HG03460 (cell line): ENCODE measurements around the gene GDI2.
"Not testable (repeated sequence)": the region's sequence is repeated elsewhere in the genome, so short reads cannot be mapped to it uniquely, and the experiment has no call there.

Experiments
- ATAC-seq: cut with Tn5 transposase; IDR thresholded peaks from one replicate; pipeline ENCODE4 v1.9.1; 2021; ENCODE audit not compliant: unreplicated experiment

The GDI2 gene

DNA sequence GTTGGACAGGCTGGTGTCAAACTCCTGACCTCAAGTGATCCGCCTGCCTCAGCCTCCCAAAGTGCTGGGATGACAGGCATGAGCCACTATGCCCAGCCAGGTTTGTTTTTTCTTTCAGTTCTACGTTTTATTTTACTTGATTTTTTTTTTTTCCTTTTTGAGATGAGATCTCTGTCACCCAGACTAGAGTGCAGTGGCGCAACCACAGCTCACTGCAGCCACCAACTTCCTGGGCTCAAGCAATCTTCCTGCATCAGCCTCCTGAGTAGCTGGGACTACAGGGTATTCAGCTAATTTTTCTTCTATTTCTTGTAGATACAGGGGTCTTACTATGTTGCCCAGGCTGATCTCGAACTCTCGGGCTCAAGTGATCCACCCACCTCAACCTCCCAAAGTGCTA, 24.3 kb downstream of the GDI2 start:
- ATAC-seq, result no peak

DNA sequence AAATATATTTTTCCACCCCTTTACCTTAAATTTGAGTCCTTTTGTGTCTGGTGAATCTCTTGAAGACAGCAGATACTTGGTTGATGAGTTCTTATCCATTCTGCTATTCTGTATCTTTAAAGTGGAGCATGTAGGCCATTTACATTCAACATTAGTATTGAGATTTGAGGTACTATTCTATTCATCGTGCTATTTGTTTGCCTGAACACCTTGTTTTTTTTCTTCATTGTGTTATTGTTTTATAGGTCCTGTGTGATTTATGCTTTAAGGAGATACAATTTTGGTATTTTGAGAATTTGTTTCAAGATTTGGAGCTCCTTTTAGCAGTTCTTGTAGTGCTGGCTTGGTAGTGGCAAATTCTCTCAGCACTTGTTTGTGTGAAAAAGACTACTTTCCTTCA, 29.9 kb downstream of the GDI2 start:
- ATAC-seq, result no peak

DNA sequence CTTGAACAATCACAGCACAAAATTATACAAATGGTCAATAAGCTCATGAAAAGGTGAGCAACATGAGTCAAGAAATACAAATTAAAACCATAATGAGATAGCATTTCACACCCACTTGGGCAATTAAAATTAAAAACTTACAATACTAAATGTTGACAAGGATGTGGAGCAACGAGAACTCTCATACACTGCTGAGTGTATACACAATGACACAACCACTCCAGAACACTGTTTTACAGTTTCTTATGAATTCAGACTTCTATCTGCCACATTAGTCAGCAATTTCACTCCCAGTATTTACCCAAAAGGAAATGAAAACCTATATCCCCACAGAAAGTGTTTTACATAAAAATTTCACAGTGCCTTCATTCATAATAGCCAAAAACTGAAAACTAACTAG, 31.1 kb downstream of the GDI2 start:
- ATAC-seq, result no peak

DNA sequence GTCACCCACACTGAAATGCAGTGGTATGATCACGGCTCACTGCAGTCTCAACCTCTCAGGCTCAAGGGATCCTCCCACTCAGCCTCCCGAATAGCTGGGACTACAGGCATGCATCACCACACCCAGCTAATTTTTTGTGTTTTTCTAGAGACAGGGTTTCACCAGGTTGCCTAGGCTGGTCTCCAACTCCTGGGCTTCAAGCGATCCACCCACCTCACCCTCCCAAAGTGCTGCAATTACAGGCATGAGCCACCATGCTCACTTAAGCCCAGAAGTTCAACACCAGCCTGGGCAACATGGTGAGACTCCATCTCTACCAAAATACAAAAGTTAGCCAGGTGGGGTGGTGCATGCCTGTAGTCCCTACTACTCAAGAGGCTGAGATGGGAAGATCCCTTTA, 33.5 kb downstream of the GDI2 start:
- no peak for ATAC-seq

DNA sequence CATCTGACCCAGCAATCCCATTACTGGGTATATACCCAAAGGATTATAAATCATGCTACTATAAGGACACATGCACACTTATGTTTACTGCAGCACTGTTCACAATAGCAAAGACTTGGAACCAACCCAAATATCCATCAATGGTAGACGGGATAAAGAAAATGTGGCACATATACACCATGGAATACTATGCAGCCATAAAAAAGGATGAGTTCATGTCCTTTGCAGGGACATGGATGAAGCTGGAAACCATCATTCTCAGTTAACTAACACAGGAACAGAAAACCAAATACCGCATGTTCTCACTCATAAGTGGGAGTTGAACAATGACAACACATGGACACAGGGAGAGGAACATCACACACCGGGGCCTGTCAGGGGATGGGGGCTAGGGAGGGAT, 35.5 kb downstream of the GDI2 start:
- ATAC-seq, result not testable (repeated sequence)

DNA sequence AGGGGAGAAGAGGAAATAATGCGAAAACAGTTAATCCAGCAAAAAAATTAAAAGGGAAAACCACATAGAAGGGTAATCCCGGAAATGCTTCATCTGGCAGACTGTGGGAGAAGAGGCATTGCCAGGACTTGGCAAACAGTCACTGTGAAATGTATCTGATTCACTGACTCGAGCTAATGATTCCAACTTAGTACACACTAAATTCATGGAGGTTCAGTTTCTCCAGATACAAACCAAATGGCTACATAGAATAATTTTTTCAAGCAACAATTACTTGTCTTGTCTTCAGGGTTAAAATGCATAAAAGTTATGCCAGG, 36.4 kb downstream of the GDI2 start:
- no peak for ATAC-seq

DNA sequence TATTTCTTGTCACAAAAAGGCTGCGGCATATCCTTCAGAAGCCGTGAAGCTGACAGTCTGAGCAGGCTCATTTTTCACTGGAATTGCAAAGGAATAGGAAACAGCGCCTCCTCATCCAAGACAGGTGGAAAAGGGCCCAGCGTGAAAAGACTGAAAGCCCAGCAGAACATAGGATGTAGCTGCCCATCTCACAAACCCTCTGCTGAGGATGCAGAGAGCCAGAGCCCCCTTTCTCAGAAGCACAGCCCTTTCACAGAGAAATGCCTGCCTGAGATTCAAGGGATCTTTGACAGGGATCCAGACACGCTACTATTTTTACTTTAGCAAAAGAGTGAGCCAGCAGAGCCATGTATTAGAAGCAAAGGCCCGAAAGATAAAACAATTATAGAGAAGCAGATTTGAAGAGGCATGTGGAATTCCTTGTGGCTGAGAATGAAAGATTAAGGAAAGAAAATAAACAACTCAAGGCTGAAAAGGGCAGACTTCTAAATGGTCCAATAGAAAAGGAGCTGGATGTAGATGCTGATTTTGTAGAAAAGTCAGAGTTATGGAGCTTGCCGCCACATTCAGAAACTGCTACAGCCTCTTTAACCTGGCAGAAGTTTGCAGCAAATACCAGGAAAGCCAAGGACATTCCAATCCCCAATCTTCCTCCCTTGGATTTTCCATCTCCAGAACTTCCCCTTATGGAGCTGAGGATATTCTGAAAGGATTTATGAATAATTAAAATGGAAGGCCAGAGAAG, 36.9 kb downstream of the GDI2 start:
- no peak for ATAC-seq

DNA sequence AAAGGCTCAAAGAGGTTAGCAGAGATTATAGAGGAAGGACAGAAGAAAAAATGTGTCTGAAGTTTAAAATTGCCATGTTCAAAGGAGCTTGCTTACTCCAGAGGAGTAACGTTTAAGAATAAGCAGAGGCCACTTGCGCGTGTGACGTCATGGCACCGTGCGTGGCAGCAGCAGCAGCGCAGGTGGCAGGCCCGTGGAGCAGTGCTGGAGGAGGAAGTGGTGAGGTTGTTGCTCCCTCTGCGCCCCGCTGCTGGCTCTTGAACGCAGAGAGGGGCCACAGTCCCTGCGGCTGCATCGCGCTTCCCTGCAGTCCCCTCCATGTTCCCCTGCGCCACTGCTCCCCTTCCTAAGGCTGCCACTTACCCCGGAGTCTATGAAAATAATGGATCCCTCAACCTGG, 37.5 kb downstream of the GDI2 start:
- no peak for ATAC-seq

DNA sequence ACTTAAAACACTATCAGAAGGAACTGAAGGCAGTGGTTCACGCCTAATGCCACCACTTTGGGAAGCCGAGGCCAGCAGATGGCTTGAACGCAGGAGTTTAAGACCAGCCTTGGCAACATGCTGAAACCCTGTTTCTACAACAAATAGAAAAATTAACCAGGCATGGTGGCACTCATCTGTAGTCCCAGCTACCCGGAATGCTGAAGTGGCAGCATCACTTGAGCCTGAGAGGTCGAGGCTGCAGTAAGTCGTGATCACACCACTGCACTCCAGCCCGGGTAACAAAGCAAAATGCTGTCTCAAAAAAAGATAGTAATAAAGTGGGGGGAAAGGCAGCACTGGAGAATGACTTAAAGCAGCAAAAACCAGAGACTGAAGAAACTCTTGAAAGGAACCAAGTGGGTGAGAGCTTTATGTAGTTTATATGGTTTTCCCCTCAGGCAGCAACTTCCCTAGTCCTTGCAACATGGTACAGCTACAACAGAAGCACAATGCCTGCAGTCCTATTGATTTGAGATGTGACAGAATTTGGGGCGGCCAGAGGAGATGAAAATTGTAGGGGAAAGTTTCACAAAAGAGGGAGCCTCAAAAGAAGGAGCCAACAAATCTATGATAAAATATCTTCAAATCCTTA, 38.1 kb downstream of the GDI2 start:
- no peak for ATAC-seq

DNA sequence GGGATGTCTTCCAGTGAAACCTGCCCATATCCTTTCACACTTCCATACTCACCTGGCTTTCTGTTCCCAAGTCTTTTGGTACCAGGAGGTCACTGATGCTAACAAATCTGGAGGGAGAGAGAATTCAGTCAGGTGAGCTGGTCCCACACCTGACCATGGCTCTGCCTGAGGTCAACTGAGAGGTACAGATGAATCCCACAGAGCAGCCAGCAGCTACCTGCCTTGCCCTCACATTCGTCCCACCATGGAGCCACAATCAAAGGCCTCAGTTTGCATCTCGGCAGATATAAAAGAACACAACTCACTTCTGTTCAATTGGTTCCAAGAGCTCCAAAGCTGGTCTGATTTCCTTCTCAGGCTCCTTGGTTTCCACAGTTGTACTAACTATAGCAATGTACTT, 47.0 kb downstream of the GDI2 start:
- no peak for ATAC-seq

DNA sequence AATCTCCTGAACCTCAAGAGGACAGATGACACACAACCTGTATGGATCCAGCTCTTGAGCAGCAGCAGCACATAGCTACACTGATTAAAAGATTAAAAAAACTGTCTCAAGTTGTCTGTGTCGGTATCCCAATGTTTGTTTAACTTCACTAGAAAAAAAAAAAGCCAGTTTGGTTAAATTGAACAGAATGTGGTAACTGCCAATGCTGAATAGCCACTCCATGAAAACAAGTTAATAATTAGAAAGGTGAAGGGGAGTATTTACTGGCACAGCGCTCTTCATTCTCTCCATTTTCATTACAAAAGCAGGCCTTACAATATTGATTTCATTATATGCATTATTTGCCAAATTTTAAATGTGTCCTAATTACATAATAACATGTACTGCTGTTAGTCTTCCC, 47.6 kb downstream of the GDI2 start:
- no peak for ATAC-seq

DNA sequence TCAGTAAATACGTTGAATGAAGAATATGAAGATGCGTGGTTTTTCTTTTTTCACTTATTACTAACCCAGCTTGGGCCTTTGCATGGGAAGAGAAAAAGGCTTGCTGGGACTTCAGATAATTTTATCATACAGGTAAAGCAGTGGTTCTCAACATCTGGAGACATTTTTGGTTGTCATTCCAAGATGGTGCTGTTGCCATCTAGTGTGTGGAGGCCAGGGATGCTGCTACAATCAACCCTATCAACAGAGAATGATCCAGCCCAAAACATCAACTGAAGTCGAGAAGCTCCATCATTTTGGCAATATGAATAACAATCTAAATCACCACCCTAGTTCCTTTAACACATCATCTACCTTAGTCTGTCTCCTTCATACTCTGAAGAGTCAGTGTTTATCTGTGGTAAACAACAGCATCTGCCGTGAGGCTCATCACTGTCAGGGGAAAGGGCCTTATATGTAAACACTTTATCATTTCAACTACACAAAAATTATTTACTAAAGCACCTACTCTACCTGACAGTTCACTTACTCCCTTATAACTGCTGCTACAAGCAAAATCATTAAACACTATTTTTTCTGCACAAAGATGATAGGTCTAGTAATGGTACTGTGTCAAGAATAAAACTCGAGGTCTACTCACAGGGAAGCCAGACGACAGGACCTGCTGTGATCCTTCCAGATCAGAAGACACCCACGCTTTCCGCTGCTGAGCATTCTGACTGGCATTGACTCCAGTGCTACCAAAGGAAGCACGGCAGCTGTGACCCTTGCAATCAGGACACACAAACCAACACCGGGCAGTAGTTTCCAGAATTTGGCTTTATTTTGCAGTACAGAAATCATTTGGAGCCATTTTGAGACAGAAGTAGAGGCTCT, 48.6 kb downstream of the GDI2 start:
- no peak for ATAC-seq

DNA sequence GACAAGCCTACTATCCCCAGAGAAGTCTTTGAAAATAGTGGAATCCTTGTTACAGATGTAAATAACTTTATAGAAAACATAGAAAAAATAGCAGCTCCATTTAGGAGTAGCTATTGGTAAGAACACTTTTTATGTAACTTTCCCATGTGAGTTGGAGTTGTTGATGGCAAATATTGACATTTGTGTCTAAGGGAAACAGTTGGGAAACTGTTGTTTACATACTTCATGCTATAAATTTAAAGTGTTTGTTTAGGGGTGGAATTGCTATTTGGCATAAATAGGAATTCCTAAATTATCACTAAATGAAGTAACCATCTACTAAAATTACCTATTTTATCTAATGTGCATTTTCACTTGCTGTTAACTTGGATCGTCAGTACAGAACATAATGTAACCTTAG, 50.7 kb downstream of the GDI2 start:
- ATAC-seq, result no peak

DNA sequence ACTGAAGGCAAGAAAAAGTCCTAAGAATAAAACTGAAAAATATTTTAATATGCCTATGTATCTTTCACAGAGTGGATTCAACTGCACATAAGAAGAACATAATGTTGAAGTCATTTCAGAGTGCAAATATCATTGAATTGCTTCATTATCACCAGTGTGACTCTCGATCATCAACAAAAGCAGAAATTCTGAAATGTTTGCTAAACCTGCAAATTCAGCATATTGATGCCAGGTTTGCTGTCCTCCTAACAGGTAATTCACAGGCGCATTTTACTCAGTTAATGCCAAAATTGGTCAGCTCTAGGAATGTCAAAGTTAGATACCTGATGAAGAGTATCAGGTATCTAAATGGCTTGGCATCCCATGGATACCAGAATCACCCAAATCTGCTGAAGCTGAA, 52.0 kb downstream of the GDI2 start:
- ATAC-seq, result no peak

DNA sequence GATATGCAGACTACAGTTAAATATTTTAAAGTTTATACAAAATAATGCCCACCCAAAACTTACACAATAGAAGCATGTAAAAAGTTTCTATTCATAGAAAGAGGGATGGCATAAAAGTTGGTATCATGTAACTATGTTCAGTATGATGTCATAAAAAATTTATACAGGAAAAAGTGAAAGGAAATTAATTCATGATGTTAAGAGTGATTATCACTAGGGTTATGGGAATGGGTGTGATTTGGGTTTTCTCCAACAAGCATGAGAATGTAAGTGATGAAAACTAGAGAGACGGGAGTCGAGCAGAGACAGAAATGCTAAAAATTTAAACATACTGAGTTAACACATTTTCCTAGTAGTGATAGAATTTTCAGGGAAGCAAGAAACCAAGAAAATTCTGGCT, 52.7 kb downstream of the GDI2 start:
- ATAC-seq, result no peak

DNA sequence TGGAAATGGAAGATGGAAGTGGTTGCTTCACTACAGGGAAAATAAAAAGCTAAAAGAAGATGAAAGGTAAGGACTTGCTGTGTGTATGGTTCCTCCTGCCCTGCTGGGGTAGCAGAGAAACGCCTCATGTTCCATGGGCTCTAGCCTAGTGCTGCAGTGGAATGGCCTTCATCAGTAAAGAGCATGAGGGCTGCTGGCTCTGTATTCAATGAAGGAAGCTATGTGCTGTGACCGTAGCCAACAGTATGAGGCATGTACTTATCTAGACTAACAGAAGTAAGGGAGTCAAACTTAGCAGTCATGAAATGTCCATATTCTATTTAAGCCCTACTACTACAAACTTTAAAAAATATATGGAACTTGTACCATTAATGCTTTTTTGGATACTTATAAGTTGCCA, 54.3 kb downstream of the GDI2 start:
- ATAC-seq, result no peak

DNA sequence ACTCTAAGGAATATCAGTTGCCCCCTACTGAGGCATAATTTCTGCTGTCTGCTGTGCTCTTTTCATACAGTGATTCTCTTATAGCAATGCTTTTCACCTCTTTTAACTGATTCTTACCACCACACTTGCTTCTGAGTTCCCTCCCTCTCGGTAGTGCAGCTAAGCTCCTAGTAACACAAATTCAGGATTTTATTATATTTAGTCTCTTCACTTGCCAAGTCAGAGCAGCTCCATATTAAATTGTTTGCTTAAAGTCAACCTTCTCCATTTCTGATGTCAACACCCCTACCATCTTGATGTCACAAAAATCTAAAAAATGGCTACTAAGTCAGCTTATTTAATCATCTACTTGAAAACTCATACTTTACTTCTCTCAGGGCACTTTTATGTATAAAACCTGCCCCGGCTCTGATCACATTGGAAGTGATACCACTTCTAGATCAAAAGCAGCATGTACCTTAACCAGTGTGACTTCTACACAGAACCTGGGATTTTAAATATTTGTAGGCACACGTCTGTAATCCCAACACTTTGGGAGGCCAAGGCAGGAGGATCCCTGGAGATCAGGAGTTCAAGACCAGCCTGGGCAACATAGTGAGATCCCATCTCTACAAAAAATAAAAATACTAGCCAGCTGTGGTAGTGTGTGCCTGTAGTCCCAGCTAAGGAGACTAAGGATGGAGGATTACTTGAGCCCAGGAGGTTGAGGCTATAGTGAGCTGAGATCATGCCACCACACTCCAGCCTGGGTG, 55.3 kb downstream of the GDI2 start:
- ATAC-seq, result no peak

DNA sequence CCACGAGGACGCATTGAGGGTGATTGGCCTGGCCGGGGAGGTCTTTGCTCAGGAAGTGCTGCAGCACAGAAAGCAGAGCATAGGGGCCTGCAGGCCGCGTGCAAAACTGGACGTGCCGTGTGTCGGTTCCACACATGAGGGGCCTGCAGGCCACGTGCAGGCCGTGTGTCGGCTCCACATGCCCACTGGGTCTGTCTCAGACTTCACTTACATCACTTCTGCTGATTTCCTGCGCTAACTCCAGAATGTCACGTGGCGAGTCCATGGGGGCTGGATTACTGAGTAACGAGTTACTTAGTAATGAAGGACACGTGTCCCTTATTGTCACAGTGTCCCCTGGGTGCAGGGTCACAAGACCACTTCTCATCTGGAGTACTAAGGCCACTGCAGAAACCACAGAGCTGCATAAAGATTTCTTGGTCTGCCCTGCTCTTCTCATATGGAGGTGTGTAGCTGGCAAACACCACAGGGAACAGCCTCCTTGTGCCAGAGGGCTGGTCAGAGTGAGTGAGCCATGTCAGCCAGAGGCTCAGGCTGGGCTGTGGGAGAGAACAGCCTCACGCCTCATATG, 60.8 kb downstream of the GDI2 start:
- ATAC-seq, result no peak

DNA sequence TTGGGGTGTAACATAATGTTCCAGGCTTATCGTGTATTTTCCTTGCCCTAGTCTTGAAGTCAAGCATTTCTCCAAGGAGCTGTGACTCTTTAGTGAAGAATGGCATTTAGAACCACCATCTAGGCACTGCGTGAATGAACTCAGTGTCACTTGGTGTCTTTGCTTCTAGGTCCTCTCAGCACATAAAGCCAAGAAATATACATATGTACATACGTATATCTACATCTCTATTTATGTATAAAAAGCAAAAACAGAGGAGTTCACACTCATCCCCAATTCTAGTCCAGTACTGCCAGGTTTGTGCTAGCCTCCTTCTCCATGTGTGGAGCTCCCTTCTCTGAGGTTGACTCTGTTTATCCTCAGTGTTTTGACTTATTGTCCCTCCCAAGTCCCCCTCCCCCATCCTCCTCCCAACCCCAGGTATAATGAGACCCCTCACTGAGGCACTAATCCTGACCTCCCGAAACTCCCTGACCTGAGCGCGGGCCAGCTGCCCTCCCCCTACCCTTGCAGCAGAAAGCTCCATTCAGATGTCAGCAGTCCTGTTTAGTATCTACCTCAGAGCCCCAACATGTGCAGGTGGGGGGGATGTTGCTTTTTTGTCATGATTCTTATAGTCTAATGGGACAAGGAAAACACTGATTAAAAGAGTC, 61.5 kb downstream of the GDI2 start:
- ATAC-seq, result no peak

DNA sequence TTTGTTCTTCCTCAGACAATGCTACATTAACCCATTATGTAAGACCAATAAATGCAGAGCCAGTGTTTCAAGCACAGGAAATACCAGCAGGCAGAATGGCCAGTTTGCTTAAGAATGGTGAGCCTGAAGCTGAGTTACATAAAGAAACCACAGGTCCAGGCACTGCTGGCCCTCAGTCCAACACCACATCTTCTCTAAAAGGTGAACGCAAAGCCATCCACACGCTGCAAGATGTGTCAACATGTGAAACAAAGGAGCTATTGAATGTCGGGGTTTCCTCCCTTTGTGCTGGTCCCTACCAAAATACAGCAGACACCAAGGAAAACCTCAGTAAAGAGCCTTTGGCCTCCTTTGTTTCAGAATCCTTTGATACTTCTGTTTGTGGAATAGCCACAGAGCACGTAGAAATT, 64.8 kb downstream of the GDI2 start:
- no peak for ATAC-seq

DNA sequence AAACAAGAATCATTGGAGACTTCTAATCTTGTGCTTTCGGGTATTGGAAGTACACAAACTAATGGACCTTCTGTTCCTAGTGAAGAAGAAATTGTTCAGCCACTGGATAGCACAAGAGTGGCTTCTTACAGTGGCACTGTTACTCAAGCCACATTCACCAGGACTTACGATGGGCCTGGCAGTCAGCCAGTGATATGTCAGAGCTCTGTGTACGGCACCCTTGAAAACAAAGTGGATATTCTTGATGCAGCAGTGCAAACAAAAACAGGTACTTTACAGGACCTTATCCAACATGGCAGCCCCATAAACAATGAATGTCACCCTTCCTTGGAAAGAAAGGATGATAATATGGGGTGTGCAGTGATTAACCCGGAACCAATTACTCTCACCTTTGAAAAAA, 67.0 kb downstream of the GDI2 start:
- no peak for ATAC-seq
